ENCODE results near the gene F10. TPM values are rescaled to one million over a fixed set of nuclear protein-coding genes. Genes with fewer than 3 reads are reported as not detected.

F10 gene
- total and polyA plus RNA-seq, 4 donors = 85.3 to 199 (median 117) TPM

GRCh38 chr13:113186061-113186900, 63.7 kb downstream of the F10 start:
- H3K27ac ChIP-seq (ENCODE audit: low read depth in 1 of 2, low read length in 2 of 2) = no peak overlapping the region
- H3K27me3 ChIP-seq (ENCODE audit: control insufficient read depth in 4 of 4, insufficient read depth in 4 of 4, low read length in 3 of 4) = no peaks in the 10 kb centered on the region
- H3K9ac ChIP-seq (ENCODE audit: low read depth in 1 of 2, low read length in 2 of 2) = no peak overlapping the region
- no peak overlapping the region for H3K4me3 ChIP-seq (ENCODE audit: low read depth in 1 of 3, low read length in 3 of 3)
- H3K4me1 ChIP-seq (ENCODE audit: control insufficient read depth in 4 of 4, insufficient read depth in 4 of 4, low read length in 3 of 4) = peaks cover 0 to 5% (median 0%) of the 10 kb centered on the region in 4 donors
- no peak for DNase-seq (ENCODE audit: low spot score)
- WGBS = 86% methylated on average over 13 of the region's 13 CpGs
- TF ChIP-seq REST (IDR thresholded peaks at IDR 0.05) (no peak), CTCF (IDR thresholded peaks at IDR 0.05; ENCODE audit: low read depth, low read length, missing input control) (no peak), HNF4A (conservative IDR thresholded peaks at IDR 0.05) (no peak), SP1 (IDR thresholded peaks at IDR 0.05) (no peak), ATF3 (IDR thresholded peaks at IDR 0.05) (no peak), FOXA1 (IDR thresholded peaks at IDR 0.05) (no peak), HNF4G (IDR thresholded peaks at IDR 0.05) (no peak), EGR1 (IDR thresholded peaks at IDR 0.05; ENCODE audit: low read depth in 2 of 2) (no peak), GABPA (IDR thresholded peaks at IDR 0.05 in 1 of 2, conservative IDR thresholded peaks at IDR 0.05 in 1 of 2) (no peak), ZBTB33 (IDR thresholded peaks at IDR 0.05) (no peak), YY1 (IDR thresholded peaks at IDR 0.05) (no peak), TAF1 (conservative IDR thresholded peaks at IDR 0.05) (no peak), RXRA (IDR thresholded peaks at IDR 0.05) (no peak), MAX (IDR thresholded peaks at IDR 0.05) (no peak), FOXA2 (IDR thresholded peaks at IDR 0.05) (no peak), RAD21 (IDR thresholded peaks at IDR 0.05) (no peak), NR2F2 (IDR thresholded peaks at IDR 0.05) (no peak), JUND (IDR thresholded peaks at IDR 0.05) (no peak)
- peaks cover 13 to 40% (median 26%) of the 10 kb centered on the region in 4 donors for H3K36me3 ChIP-seq (ENCODE audit: control insufficient read depth in 4 of 4, insufficient read depth in 3 of 4, low read depth in 1 of 4, low read length in 3 of 4)
- H3K9me3 ChIP-seq (ENCODE audit: control insufficient read depth in 4 of 4, low read length in 3 of 4) = no peaks in the 10 kb centered on the region
